Measurements from ENCODE around the gene EFL1.

GRCh38 chr15:82150645-82151044 lies 111.9 kb downstream of the EFL1 start:
- TF ChIP-seq CTCF (IDR thresholded peaks at IDR 0.05) (no peak), POLR2A (IDR thresholded peaks at IDR 0.05) (no peak), EP300 (IDR thresholded peaks at IDR 0.05) (no peak)
